PFSK-1 (cell line): ENCODE data around the gene PTPRK.

ENCODE experiments used
- FOXP2 ChIP-seq: optimal IDR thresholded peaks from 2 replicates; pipeline ENCODE3; 2011; ENCODE audit warnings: borderline replicate concordance, control low read depth, inconsistent platforms; ENCODE audit not compliant: insufficient read depth; ENCODE audit errors: extremely low read length, extremely low read depth
- POLR2AphosphoS5 ChIP-seq: IDR thresholded peaks from 2 replicates; pipeline ENCODE4 v1.6.1; 2012; ENCODE audit warnings: low read depth, mild to moderate bottlenecking, control low read depth, low read length, moderate library complexity
- REST ChIP-seq, 2 experiments: IDR thresholded peaks; 2 replicates each; pipeline versions ENCODE4 v1.6.1 to v1.8.0; 2011 to 2012; ENCODE audit warnings: low read depth in 2 of 2, low read length in 2 of 2, control low read depth in 1 of 2, inconsistent platforms in 1 of 2, mild to moderate bottlenecking in 1 of 2, moderate library complexity in 1 of 2; ENCODE audit not compliant: insufficient read depth in 1 of 2
- TAF1 ChIP-seq: IDR thresholded peaks from 2 replicates; pipeline ENCODE4 v1.6.1; 2012; ENCODE audit warnings: low read length, control low read depth, borderline replicate concordance; ENCODE audit not compliant: insufficient read depth

- TF ChIP-seq POLR2AphosphoS5 (no peak), REST (IDR thresholded peaks at IDR 0.05; ENCODE audit: insufficient read depth in 1 of 2, low read depth in 2 of 2, low read length in 2 of 2) (no peak), FOXP2 (no peak), TAF1 (no peak)
Measured at GRCh38 chr6:128347123-128347522, 173.3 kb downstream of the PTPRK start.
